Germinal center (tissue), 1 donor: Measurements from ENCODE around the gene TRIM2.
"Not testable (repeated sequence)": the region's sequence is repeated elsewhere in the genome, so short reads cannot be mapped to it uniquely, and the experiment has no call there.

Experiments used
- DNase-seq: peaks from one replicate; pipeline ENCODE4 v3.0.0; 2012; ENCODE audit warnings: mixed read lengths, low spot score

Gene TRIM2

DNA sequence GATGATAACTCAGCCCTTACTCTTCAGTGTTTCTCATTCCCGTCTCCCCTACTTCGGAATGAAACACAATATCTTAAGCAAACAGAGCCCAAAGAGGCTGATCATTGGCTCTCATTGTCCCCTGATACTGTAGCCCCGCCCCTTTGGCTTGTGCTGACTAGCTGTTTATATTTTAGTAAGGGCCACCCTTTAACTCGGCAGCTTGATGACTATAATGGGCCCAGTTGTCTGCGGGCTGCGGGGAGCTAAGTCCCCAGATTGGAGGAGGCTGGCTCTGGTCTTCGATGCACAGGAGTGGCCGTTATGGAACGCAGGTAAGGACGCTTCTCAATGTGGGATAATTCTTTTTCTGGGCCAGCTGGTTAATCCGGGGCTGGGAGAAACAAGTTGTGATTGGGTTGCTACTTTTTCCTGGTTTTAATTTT is at the start of gene TRIM2:
TRIM2 (plus strand) TSS at position 197 of the 425 bp plus-strand sequence; CDS start at position 285, 88 bp downstream.
- no peak for DNase-seq

DNA sequence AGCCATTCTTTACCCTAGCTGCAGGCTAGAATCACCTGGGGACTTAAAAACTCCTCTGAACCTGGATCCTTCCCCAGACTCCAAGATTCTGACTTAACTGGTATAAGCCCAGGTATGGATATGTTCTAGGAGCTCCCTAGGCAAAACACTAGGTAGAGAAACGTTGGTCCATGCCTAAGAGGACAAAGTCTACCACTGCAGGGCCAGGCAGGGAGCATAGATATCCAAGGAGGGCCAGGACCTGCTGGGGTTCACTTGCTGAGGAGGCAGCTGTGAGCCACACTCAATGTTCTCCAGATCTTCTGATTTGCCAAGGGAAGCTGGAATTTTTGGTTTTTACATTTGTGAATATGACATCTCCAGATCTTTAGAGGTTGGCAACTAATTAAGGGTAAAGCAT is 48.6 kb upstream of the TRIM2 start:
- DNase-seq, result no peak

- no peak for DNase-seq
These were observed 48.0 kb upstream of the TRIM2 start for GRCh38 chr4:153156263-153156662.

DNA sequence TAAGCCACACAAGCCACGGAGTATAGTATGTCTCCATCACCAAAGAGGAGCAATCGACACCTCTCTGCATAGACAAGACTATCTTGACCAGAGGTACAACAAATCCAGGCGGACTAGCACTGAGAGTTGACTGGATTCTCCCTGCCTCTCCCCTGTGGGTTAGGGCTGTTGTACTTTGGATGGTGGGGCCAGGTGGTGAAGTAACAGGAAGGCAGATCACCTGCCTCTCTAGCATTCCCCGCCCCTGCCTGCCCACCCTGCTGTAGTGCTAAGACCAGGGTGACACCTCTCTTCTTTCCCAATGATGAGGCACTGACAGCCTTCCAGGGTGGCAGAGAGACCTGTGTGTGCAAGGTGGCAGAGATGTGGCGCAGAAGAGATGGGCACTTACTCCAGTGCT is 47.5 kb upstream of the TRIM2 start:
- no peak for DNase-seq

DNA sequence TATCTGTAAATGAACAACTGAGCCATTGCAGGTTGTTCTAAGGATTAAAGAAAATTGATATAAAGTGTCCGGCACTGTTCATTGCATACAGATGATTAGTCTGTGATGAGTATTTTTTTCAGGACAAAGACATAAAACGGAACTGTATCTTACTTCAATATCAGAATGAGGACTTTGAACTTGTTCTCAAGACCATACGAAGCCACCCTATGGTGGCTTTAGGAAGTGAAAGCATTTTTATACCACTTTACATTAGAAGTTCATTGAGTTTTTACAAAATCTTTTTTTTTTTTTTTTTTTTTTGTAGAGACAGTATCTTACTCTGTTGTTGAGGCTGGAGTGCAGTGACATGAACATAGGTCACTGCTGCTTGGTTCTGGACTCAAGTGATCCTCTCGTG is 45.2 kb upstream of the TRIM2 start:
- DNase-seq, result no peak

DNA sequence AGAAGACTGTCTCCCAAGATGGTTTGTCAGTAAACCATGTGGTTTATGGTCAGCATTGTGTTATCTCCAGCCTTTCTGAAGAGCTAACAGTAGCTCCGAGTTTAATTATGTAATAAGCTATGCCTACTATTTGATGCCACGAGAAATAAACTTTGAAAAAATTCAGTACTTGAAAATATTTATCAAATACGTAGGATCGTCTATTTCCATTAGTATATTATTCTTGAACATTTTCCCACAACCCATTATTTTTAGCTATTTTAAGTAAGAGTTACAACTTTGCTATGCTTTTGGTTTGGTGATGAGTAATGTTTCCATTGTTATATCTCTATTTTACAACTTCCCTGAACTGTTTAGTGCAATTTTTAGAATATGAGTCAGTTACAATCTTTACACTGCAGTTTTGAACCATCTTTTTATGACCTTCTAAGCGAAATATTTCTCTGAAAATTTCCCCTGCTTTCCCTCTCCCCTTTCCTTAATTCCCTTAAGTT is 44.5 kb upstream of the TRIM2 start:
- no peak for DNase-seq

DNA sequence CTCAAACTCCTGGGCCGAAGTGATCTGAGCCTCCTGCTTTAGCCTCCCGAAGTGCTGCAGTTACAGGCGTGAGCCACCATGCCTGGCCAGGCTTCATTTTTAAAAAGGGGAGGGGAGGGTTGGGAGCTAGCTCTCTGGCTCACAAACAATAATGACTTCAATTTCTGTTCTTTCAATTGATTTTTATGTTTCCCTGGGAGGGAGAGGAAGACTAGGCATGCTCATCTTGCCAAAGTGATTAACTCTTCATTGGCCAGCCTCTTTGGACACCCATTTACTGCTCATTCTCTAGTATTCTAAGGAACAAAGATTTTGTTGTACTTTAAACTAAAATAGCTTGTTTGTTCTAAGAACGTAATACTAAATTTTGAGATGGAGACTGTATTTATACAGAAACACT is 43.4 kb upstream of the TRIM2 start:
- no peak for DNase-seq

GRCh38 chr4:153161226-153161963 is 42.8 kb upstream of the TRIM2 start:
- DNase-seq, result no peak

DNA sequence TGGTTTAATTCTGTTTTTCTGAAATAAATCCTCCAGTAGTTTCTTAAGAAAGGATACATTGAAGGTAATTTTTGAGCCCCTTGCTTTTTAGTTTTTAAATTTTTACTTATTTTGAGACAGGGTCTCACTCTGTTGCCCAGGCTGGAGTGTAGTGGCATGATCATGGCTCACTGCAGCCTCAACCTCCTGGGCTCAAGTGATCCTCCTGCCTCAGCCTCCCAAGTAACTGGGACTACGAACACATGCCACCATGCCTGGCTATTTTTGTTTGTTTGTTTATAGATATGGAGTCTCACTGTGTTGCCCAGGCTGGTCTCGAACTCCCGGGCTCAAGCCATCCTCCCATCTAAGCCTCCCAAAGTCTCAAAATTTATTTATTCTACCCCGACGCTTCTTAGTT is 39.0 kb upstream of the TRIM2 start:
- not testable (repeated sequence) for DNase-seq

DNA sequence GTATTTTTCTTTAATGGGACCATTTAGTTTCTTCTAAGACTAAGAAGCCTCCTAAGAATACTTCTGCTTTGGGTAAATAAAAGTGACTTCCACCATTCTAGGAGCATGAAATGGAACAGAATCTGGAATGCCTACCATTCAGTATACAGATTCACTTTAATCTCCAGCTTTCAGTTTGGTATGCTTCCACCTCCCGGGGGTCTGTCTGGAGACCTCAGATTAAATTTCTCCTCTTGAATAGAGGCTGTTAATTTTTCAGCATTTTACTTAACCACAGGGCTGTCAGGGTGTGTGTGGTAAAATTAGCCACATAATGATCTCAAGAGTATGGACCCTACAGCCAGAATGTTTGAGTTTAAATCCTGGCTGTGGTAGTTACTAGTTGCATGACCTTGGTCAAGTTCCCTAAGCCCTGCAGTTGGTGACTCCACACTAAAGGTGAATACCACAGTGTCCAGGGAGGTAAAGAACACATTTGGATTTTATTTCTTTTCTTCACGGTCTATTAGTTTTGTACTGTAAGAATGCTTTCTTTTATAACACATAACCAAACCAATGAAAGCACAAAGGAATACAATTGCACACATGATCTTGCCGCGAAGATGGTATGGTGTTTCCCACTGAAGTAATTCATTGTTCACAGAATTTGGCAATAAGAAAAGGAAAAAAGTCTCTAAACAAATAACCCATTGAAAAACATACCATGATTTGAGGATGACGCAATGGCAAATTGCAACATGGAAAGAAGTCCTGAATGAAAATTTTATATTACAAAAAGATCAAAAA is 37.3 kb upstream of the TRIM2 start:
- DNase-seq, result no peak

DNA sequence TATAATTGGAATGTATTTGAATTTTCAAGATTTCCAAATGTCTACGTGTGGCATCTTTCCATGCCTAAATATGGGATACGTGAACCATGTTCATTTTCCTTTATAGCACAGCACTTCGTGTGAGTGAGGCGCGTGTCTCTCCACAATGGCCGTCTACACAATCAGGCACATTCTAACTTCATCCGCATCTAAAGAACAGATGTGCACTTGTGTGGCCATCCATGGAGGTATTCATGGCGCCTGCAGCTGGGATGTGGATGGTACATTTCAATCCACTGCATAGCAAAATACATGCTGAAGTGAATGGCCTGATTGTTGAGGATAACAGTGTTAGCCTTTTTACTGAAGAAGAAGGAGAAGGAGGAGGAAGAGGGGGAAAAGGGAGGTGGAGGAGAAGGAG is 34.5 kb upstream of the TRIM2 start:
- DNase-seq, result no peak

DNA sequence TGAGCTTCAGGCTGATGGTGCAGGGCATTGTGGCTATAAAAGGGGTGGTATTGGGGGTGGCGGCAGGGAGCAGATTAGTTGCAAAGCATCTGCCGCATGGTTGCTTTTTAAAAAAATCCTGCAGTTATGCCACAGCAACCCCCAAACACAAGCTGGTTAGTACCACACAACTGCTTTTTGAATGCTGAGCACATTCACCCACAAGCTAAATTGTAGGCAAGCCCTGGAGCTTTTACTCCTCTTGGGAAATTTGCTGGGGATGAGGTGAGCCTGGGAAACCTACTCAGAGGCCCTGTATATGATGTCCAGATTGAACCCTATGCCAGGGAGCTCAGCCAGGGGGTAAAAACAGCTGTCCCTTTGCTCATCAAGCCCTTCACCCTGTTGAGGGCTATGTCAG is 33.8 kb upstream of the TRIM2 start:
- no peak for DNase-seq

DNA sequence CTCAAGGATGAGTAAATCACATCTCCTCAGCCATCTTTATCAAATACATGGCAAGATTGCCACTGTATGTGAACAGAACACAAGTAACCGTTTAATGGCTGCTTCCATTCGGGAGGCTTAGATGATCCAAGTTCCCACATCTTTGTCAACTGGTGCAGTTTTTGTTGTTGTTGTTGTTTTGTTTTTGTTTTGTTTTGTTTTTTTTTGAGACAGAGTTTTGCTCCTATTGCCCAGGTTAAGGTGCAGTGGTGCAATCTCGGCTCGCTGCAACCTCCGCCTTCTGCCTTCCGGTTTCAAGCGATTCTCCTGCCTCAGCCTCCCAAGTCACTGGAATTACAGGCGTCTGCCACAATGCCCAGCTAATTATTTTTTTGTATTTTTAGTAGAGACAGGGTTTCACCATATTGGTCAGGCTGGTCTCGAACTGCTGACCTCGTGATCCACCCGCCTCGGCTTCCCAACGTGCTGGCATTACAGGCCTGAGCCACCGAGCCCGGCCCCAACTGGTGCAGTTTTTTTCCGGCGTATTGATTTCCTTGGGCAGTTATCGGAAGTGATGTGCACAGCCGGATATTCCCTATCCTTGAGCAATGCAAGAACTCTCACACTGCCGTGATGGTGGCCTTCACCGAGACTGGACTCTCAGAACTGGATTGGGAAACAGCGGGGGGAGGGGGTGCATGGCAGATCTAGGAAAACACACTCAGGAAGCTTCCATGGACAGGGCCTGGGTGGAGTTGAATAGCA is 29.2 kb upstream of the TRIM2 start:
- no peak for DNase-seq

DNA sequence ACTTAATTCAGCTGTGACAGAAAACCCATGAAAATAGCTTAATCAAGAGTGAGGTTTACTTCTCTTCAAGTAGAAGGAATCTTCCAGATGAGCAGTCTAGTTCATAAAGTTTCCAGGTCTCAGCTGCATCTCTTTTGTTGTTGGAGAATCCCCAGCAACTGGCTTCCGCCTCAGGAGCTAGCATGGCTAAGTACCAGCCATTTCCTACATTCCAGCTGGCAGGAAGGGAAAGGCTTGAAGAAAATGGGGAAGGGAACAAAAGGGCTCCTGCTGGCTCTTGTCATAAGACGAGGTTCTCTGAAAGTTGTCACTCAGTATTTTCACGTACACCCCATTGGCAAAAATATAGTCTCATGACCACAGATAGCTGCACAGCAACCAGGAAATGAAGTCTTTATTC is 27.3 kb upstream of the TRIM2 start:
- DNase-seq, result no peak

- DNase-seq, result no peak
These were observed 26.4 kb upstream of the TRIM2 start for GRCh38 chr4:153177841-153178240.

GRCh38 chr4:153179100-153179499 is 25.1 kb upstream of the TRIM2 start:
- no peak for DNase-seq

GRCh38 chr4:153181293-153181692 is 22.9 kb upstream of the TRIM2 start:
- no peak for DNase-seq

DNA sequence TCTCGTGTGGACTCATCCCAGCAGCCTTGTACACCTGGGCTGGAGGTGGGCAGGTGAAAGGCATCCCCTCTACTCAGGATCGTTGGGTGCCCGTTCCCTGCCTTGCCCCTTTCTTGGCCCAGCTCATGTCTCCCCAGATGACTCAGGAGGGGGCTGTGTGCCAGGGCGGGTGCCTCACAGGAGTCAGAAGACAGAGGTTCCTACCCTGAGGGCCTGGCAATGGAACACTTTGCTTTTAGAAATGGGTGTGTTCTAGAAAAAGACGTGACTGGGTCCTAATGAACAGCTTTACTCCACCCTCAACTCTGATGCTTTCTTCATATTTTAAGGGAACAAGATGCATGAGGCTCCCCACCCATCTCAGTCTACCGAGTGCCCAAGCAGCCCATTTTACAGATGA is 22.5 kb upstream of the TRIM2 start:
- no peak for DNase-seq

- DNase-seq, result no peak
These were observed 21.1 kb upstream of the TRIM2 start for GRCh38 chr4:153183146-153183545.

DNA sequence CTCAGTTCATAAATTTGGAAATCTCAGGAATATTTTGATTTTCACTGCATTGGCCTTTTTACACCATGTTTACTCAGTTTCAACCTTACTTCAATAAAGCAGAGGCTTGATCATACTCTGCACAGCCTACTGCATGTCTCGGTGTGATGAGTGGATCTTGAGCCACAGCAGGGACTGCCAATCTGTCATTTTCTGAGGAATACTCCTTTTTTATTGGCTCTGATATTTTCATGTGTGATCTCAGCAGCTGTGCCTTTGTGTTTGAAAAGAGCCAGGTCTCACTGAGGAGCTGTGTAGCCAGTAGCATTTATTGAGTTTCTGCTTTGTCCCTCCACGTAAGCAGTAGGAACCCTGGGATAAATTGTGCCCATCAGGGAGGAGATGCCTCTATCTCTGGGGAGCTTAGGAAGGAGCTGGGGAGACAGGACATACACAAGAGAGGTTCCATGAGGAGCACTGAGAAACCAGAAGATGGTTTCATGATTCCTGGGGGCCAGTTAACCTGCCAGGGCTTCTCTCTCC is 18.9 kb upstream of the TRIM2 start:
- DNase-seq, result no peak

DNA sequence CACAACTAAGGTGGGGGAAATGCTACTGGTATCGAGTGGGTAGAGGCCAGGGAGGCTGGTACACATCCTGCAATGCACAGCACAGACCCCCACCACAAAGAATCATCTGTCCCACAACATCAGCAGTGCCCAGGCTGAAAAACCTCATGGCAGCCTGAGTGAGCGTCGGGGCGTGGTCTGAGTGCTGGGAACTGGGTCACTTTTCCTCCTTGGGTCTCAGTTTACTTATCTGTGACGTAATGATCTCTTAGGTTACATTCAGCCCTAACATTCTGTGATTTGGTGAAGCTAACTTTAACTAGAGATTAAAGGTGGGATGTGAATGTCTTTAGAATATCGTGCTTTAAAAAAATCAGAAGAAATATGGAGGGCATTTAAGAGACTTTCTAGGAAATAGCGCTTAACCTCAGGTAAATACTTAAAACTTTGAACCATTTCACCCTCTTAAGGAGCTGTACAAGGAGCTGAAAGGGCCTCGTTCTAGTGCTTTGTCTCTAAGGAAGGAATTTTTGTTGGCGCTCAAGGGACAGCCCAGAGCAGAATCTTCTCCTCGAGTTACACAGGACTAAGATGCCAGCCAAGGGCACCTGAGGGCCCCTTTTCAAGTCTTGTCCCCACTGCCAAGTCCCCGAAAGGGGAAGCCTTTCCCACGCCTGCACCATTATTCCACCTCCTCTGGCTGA is 18.1 kb upstream of the TRIM2 start:
- no peak for DNase-seq
